HG02610 (cell line): ENCODE results near the gene DMD.
"Not testable (repeated sequence)": the region's sequence is repeated elsewhere in the genome, so short reads cannot be mapped to it uniquely, and the experiment has no call there.

ENCODE experiments used
- ATAC-seq: cut with Tn5 transposase; IDR thresholded peaks from one replicate; pipeline ENCODE4 v1.9.1; 2021; ENCODE audit warnings: mild to moderate bottlenecking, moderate library complexity; ENCODE audit not compliant: unreplicated experiment

DMD gene

DNA sequence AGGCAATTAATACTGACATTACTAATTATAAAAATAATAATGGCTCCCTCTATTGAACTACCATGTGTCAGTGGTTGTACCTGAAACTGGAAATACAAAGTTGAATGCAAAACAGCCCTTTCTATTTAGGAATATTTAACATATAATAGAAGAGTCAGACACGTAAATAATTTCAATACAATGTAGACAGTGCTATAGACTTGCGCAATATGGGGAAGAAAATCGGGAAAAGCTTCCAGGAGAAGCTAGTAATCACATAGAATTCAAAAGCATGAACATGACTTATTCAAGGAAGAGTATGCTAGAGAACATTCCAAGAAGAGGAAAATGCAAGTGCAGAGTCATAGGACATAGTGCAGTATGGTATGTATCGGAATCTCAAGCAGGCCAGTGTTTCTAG, 1730.7 kb downstream of the DMD start:
- no peak for ATAC-seq

DNA sequence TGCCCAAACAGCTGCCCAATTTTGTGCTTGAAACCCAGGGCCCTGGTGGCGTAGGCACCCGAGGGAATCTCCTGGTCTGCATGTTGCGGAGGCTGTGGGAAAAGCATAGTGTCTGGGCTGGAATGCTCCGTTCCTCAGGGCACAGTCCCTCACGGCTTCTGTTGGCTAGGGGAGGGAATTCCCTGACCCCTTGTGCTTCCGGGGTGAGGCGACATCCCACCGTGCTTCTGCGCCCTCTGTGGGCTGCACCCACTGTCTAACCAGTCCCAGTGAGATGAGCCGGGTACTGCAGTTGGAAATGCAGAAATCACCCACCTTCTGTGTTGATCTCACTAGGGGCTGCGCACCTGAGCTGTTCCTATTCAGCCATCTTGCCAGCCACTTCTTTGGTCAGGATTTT, 1740.1 kb downstream of the DMD start:
- ATAC-seq: no peak

DNA sequence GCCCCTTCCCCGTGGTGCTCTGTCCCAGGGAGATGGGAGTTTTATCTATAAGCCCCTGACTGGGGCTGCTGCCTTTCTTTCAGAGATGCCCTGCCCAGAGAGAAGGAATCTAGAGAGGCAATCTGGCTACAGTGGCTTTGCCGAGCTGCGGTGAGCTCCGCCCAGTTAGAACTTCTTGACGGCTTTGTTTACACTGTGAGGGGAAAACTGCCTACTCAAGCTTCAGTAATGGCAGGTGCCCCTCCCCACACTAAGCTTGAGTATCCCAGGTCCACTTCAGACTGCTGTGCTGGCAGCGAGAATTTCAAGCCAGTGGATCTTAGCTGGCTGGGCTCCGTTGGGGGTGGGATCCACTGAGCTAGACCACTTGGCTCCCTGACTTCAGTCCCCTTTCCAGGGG, 1740.6 kb downstream of the DMD start:
- not testable (repeated sequence) for ATAC-seq

DNA sequence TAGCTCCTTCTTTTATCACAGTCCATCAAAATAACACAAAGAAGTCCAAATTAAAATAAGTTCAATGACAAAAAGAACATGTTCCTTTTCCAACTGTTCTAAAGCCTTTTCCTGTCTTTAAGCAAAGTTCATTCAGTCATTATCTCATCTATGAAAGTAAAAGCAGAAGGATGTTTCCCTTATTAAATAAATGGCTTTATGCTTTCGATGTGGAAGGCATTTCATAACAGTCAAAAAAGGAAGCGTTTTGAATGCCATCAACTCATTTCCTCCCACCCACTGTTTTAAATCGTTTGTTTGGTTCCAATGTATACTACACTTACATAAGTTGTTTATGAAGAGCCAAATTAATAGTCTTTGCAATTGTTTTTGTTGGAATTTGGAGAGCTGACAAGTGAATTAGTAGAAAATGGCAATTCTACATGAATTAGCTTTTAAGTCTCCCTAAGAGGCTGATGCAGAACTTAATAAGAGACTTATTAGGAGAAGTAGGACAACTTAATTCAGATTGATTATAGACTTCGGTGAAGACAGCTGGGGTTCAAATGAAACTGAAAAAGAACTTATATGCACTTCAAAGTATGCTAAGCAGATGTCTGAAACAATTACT, 1746.9 kb downstream of the DMD start:
- ATAC-seq: no peak

DNA sequence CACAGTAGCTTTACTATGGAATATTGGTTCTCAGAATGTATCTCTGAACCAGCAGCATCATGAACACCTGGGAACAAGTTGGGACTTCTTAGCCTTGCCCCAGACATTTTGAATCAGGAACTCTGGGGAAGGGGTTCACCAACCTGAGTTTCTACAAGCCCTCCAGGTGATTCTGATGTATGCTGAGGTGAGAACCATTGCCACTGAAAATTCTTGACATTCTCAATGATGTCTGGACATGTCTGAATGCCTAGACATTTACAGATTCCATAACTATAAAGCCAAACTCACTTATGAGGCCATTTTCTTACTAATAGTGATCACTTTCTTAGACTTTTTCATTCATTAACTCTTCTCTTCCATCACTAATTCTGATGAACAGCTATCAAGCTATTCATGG, 1750.1 kb downstream of the DMD start:
- ATAC-seq: no peak

DNA sequence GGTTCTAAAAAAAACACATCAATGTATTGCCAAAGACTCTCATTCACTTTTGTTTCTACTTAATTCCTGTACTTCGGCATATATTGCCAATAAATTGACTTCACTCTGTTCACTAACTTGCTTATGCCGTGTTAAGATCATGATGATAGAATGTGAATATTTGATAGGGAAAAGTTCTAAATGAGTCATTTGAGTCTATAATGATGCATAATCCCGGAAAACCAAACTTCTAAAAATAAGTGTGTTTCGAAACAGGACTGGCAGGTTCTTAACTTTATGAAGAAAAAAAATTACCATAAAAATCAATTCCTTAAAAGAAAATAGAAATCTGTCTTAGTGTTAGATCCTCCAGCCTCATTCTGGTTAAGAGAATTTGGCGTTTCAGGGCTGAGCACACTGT, 1752.0 kb downstream of the DMD start:
- no peak for ATAC-seq

DNA sequence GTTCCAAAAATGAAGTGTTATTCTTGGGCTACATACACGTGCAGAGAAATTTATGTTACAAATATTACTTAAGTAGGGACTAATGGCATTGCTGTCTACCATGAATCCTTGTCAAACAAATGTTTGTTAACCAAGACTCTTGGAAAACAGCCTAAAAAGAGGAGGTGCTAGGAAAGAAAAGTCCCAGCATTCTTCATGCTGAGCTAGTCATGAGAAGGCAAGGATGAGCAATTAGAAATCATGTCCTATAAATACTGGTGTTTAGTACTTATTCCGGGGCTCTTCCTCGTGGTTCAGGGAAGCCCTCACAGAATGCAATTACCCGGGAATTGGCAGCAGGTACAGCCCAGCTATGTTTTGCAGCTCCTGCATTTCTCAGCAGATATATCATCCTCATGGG, 1761.4 kb downstream of the DMD start:
- ATAC-seq: no peak

DNA sequence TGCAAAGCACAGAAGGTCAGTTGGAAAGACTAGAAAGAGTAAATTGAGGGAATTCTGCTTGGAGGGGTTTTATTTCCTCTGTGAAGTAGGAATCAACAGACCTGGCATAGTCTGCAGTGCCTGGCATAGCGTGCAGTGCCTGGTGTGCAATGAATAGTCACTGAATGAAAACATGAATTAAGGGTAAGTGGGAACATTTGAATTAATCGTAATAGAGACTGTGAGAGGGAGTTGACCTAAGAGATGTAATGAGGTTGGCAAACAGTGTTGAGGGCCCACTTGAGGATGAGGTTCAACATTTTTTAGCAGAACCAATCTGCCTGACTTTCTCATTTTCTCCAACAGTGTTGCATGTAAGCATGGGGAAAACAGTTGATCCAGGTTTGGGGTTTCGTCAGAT, 1762.3 kb downstream of the DMD start:
- no peak for ATAC-seq

DNA sequence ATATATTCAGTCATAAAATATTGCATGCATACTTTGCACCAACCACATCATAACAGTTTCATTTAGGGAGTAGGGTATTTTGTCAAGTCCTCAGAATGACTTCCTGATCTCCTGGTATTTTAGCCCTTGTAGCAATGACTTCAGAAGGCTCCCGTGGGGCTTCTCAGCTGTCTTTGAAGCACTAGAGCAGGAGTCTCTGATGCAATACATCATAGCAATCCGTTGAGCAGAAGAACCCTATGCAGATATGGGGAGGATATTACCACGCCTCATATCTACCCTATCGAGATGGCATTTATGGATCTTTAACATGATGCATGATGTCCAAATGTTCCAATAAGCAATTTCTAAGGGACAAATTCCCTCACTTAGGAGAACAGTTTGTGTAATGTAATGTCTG, 1765.8 kb downstream of the DMD start:
- no peak for ATAC-seq

DNA sequence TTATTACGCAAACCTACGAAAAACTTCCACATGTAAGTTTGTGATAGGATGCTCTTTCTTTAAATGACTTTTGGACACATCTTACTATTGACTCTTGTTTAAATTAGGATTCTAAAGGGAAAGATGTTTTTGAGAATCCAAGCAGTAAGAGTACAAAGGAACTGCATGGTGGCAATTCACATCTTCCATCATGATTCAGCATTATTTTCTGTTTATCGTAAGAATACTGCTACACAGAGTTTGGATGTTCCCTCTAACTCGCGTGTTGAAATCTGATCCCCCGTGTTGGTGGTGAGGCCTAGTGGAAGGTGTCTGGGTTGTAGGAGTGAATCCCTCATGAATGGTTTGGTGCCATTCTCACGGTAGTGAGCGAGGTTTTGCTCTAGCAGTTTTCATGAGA, 1767.7 kb downstream of the DMD start:
- ATAC-seq: no peak

DNA sequence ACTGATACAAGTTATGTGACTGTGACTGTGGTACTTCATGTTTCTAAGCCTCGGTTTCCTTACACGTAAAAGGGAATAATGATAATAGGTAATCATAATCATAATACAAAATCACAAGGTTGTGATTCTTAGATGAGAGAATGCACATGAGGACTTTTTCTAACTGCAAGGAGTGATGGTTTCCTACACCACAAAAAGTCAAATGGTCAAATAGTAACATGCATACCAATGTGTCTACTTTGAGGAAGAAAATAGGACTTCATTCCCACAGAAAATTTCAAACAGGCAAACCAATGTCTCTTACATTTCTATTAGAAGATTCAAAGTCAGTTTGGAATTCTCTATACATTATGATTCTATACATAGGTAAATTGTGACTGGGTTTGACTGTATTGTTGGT, 1770.8 kb downstream of the DMD start:
- no peak for ATAC-seq

DNA sequence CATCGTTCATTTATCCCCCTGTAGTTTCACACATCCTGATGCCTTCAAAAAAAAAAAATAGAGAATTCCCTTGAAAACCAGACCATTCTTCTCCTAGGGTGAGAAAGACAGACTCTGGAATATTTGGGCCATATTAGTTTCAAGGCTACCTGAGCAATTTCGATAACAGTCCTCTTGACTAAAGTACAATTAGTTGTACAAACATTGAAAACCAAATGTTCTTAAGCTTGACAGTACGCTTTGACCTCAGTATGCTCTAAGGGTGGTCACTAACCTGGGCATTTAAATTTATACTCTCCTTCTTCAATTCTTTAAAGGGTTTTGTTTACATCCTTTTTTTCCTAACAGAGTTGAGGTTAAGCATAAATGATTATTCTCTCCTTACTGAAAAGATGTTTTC, 1774.9 kb downstream of the DMD start:
- ATAC-seq: no peak

DNA sequence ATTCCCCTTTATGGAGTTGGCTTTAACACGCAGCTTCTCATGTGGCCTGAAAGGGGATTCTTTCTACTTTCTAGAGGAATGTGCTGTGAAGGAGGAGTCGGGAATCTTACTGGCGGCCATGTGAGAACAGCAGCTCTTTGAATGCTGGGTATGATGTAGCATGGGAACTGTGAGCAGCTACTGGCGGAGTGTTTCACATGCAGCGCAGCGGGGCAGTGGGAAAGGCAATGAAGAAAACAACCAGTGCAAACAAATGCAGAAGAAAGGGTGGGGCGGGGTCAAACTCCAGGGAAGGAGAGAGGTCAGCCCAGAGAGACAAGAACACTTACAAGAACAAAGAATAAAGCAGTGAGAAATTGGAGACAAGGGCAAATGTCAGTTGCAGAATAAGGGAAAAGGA, 1775.8 kb downstream of the DMD start:
- ATAC-seq: no peak

DNA sequence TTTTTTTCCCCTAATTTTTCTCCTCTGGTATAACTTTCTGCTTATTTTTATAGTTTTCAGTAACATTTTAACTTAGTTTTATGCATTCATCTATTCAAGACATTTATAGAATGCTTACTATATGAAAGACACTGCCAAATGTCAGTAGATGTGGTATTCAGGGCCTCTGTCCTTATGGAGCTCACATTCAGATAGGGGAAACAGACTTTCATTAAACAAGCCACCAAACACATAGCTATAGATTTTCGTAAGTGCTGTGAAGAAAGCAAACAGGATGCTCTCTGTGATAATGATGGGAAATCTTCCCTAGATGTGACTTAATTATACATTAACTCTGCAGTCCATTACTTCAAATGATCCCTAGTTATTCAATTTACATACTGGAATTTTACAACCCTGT, 1777.5 kb downstream of the DMD start:
- ATAC-seq: no peak

DNA sequence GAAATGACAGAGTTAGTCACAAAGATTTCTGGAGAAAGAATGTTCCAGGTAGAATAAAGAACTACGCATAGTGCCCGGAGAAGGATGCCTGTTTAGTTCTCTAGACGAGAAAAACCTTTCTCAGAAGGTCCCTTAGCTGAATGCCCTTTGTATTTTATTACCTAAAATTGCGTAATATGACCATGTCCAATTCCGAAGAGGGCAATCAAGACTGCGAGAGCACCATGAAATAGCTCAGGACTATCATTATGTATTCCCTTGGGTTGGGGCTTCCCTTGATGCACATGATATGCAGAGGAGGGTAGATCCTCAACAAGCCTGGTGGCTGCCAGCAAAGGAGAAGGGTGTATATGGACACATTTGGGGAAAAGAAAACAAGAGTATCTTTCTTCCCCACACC, 1781.4 kb downstream of the DMD start:
- ATAC-seq: no peak

DNA sequence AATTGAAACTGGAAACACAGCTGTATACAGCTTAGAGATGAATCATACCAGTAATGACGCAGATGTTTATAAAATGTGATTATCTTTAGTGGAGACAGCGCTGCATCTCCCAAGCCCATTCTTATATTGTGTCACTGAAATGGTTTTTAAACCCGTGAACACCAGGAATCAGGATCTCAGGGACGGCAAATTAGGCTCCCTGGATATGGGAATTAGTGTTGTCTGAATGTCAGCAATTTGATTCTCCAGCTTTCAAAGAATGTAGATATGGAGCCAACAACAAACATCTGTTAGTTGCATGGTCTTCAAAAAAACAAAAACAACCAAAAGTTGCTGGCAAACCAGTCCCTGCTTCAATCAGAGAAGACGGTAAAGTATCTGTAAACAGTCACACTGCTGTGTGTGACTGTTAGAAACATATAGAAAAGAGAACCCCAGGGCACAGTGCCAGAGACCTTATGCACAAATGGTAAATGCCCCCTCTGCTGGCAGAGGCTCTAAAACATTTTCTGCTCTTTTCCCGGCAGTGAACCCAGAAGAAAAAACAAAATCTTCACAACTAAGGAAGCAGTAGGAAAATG, 1787.7 kb downstream of the DMD start:
- no peak for ATAC-seq

DNA sequence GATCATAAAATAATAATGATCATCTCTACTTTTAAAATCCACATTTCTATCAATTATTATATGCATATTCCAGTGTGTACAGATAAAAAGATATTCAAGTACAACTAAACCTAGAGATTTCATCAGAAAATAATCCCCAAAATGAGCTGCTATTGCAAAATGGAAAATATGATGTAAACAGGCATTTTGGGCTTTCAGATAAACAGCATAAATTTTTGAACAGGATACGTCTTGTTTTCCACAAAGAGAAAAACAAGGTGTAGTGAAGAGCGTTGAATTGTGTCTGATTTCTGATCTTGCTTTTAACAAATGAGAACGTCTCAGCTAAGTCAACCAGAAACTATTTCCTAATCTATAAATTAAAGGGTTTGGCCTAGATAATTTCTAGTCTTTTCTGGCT, 1789.9 kb downstream of the DMD start:
- no peak for ATAC-seq

DNA sequence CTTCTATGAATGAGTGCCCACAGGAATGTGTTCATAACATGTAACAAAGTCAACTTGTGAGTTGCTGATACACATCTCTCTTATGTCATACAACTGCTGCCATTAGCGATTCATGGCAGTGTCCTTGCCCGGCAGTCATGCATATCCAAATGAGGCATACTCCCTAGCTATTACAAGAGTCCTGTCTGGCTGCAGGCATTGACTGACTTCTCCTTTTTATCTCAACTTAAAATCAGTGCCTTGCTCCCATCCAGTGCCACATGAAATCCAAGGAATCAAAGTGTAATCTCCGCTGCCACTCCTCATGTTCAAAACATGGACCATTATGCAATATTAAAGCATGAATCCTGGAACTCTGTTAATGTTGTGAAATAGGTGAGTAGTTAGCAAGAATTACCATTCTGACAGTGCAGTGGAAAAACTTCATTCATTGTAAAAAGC, 1790.6 kb downstream of the DMD start:
- no peak for ATAC-seq

DNA sequence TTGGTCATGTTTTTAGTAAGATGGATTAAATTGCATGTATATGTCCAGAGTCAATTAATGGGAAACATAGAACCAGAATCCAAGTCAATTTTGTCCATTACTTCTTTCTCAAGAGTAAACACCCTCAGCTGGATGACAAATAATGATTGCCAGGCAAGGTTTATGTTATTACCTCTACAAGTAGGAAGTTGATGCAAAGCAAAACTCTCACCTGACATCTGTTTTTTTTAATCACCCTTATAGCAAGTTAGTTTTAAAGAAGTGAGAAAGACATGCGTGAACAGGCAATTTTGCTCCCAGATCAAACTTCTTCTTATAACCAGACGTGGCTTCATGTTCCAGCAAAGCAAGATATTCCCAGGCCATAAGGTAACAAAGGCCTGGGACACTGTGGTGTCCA, 1791.0 kb downstream of the DMD start:
- ATAC-seq: no peak

DNA sequence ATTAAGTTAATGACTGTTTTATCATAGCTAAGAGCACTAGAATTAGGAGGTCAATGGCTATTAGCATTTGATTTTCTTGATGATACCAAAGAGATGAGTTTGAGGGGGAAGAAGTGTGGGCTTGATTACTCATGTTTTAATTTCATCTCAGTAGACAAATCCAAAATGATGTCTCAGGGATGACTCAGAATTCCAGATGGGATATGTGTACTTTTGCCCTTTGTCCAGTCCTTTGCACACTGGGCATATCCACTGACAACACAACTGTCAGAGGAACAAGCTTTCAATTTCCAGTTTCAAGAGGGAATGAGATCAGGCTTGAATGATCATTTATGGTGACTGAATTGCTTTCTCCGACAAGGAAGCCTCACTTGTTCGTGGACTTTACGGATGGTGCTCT, 1814.2 kb downstream of the DMD start:
- no peak for ATAC-seq

DNA sequence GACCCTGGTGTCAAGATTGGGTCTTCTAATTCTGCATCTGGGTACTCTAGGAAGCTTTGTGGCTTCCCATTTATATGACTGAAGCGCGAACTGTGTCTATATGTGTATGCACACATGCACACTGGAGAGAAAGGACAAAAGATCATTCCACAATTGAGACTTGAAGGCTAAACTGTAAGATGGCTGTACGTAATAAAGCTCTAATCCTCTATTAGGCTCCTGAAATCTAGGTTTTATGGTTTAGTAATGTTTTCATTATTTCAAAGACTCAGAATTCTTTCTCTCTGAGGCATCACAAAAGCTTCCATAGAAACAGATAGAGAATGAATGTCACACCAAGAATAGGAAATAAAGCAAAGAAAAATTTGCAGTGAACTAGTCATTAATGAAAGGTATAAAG, 1818.8 kb downstream of the DMD start:
- ATAC-seq: no peak

DNA sequence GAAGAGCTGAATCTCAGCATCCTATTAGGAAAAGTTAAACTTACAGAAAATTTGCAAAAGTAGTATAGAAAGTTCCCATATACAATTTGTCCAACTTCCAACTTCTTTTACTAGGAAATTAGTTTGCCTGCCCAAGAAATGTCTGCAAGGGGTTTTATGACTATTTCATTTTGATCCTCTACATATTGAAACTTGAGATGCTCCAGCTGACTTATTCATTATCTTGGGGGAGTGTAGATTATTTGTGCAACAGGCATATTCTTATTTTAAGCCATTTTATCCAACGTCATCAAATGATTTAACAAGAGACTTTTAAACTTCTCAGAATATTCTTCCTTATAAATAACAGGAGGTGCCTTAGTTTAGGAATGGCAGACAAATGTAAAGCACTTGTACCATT, 1822.4 kb downstream of the DMD start:
- no peak for ATAC-seq

DNA sequence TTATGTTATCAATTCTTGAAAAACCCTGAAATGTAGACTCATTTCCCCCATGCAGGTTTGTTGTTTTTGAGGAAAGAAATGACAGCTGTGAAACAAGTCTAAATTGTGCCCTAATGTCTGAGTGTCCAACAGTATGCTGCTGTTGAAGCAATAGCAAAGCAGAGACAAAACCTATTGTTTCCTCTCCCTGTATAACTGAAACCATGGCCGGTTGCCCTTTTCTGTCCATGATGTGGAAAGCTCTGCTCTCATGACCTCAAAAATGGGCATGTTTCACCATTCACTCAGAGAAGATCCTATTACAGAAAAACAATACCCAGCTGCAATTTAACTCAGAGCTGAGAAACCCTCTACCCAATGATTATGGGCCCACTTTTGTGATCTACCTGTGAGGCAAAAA, 1826.9 kb downstream of the DMD start:
- ATAC-seq: no peak
